Astrocyte of the cerebellum (primary cell): ENCODE data around the gene INPP4B.
"Not testable (repeated sequence)": the region's sequence is repeated elsewhere in the genome, so short reads cannot be mapped to it uniquely, and the experiment has no call there.

Experiments
- DNase-seq: peaks from one replicate; pipeline ENCODE4 v3.0.0-alpha.2; 2011; ENCODE audit warnings: low read depth
- H3K4me3 ChIP-seq: 2 replicates; pipeline ENCODE4 v1.5.1; 2011; ENCODE audit warnings: mild to moderate bottlenecking, low read depth, low read length, moderate library complexity
- CTCF ChIP-seq: IDR thresholded peaks from 2 replicates; pipeline ENCODE4 v1.5.1; 2012; ENCODE audit warnings: low read length, low read depth, moderate library complexity, mild to moderate bottlenecking; ENCODE audit errors: missing control alignments
- in situ Hi-C: cut with HindIII; loops from 2 replicates; pipeline ENCODE4 v1.10.0; 2017; ENCODE audit warnings: low sequenced_read_pairs

The INPP4B gene

GRCh38 chr4:142081025-142081424, 765.1 kb downstream of the INPP4B start:
- in situ Hi-C loops, result no loop called here
- TF ChIP-seq CTCF, result no peak
- no peak for DNase-seq
- no peak overlapping the region for H3K4me3 ChIP-seq

GRCh38 chr4:142079959-142080358, 766.1 kb downstream of the INPP4B start:
- no peak for TF ChIP-seq CTCF
- no peak overlapping the region for H3K4me3 ChIP-seq
- in situ Hi-C loops, result no loop called here
- no peak for DNase-seq

GRCh38 chr4:142077048-142077447, 769.1 kb downstream of the INPP4B start:
- TF ChIP-seq CTCF, result no peak
- no peak for DNase-seq
- in situ Hi-C loops, result no loop called here
- H3K4me3 ChIP-seq, result no peak overlapping the region

- H3K4me3 ChIP-seq, DNase-seq, in situ Hi-C loops: not testable (repeated sequence)
Measured at GRCh38 chr4:142068304-142068703, 777.8 kb downstream of the INPP4B start.

- H3K4me3 ChIP-seq, in situ Hi-C loops, DNase-seq: not testable (repeated sequence)
Measured at GRCh38 chr4:142066562-142066961, 779.5 kb downstream of the INPP4B start.

- in situ Hi-C loops, result no loop called here
- DNase-seq, result no peak
- TF ChIP-seq CTCF, result no peak
Measured at GRCh38 chr4:142065086-142065647, 780.9 kb downstream of the INPP4B start.

GRCh38 chr4:142064181-142064580, 781.9 kb downstream of the INPP4B start:
- in situ Hi-C loops, result no loop called here
- DNase-seq, result no peak
- H3K4me3 ChIP-seq, result no peak overlapping the region
- no peak for TF ChIP-seq CTCF

More at GRCh38 chr4:142065086-142065647, 780.9 kb downstream of the INPP4B start:
- no peak overlapping the region for H3K4me3 ChIP-seq

GRCh38 chr4:142045996-142046395, 800.1 kb downstream of the INPP4B start:
- H3K4me3 ChIP-seq, result no peak overlapping the region
- no peak for TF ChIP-seq CTCF
- no peak for DNase-seq
- in situ Hi-C loops, result no loop called here
